ENCODE data around the gene KLHDC3. TPM values are rescaled to one million over a fixed set of nuclear protein-coding genes. Genes with fewer than 3 reads are reported as not detected.

The KLHDC3 gene
- total and polyA plus RNA-seq, 2 of the 13 experiments (the other 11 are each of a cell fraction or from before 2014, with no cell fraction given): 78.3 to 91.5 TPM

DNA sequence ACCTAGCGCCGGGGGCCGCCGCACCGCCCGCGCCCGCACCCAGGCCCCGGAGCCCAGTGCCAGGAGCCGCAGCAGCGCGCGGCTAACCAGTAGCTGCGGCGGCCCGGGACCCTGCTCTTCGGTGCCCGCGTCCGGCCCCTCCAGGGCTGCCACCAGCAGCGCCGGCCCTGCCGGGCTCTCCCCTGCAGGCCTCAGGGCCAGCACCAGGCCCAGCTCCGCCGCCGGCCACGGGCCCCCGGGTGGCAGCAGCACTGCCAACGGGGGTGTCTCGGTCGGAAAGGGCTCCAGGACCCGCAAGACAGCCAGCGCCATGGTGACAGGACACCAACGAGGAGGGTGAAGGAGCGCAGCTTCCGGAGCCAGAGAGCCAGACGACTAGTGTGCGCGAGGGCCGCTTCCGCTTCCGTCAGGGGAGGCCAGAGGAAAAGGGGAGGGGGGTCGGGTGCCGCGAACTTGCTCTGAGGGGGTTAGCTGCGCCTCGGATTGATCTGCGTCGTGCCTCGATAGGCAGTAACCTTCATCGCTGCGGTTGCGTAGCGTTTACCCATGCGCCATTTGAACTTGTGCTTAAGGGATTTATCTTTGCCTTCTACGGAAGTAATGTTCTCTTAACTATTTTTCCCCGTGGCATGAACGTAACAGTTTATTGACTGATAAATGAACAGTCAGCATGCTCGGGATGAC lies 35.1 kb upstream of the KLHDC3 start, which contains the start of gene PEX6 (continued):
- TF ChIP-seq, protein P1, sequence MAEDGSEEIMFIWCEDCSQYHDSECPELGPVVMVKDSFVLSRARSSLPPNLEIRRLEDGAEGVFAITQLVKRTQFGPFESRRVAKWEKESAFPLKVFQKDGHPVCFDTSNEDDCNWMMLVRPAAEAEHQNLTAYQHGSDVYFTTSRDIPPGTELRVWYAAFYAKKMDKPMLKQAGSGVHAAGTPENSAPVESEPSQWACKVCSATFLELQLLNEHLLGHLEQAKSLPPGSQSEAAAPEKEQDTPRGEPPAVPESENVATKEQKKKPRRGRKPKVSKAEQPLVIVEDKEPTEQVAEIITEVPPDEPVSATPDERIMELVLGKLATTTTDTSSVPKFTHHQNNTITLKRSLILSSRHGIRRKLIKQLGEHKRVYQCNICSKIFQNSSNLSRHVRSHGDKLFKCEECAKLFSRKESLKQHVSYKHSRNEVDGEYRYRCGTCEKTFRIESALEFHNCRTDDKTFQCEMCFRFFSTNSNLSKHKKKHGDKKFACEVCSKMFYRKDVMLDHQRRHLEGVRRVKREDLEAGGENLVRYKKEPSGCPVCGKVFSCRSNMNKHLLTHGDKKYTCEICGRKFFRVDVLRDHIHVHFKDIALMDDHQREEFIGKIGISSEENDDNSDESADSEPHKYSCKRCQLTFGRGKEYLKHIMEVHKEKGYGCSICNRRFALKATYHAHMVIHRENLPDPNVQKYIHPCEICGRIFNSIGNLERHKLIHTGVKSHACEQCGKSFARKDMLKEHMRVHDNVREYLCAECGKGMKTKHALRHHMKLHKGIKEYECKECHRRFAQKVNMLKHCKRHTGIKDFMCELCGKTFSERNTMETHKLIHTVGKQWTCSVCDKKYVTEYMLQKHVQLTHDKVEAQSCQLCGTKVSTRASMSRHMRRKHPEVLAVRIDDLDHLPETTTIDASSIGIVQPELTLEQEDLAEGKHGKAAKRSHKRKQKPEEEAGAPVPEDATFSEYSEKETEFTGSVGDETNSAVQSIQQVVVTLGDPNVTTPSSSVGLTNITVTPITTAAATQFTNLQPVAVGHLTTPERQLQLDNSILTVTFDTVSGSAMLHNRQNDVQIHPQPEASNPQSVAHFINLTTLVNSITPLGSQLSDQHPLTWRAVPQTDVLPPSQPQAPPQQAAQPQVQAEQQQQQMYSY (CRISPR knock-in tag; IDR thresholded peaks at IDR 0.05): no peak; the same call in 1 of the 2 replicates
- TF ChIP-seq ZNF282 (IDR thresholded peaks at IDR 0.05; ENCODE audit: partially characterized antibody) (no peak), ZNF816 (CRISPR knock-in tag; IDR thresholded peaks at IDR 0.05; ENCODE audit: borderline replicate concordance) (peak; percentile 90; the same call in 1 of the 2 replicates), MED8 (CRISPR knock-in tag; IDR thresholded peaks at IDR 0.05; ENCODE audit: insufficient replicate concordance) (no peak), EZH2 (conservative IDR thresholded peaks at IDR 0.05; ENCODE audit: low read depth, low read length) (no peak), NFE2L1 (CRISPR knock-in tag; IDR thresholded peaks at IDR 0.05; ENCODE audit: borderline replicate concordance) (no peak; the same call in 1 of the 2 replicates), BHLHE40 (IDR thresholded peaks at IDR 0.05; ENCODE audit: low read length) (peak; percentile 56), ZSCAN31 (CRISPR knock-in tag; IDR thresholded peaks at IDR 0.05; ENCODE audit: low read depth) (peak; percentile 63; the same call in 1 of the 2 replicates), MZF1 (CRISPR knock-in tag; IDR thresholded peaks at IDR 0.05; ENCODE audit: borderline replicate concordance) (no peak), ZNF572 (CRISPR knock-in tag; IDR thresholded peaks at IDR 0.05) (no peak; the same call in 1 of the 2 replicates), ZZZ3 (CRISPR knock-in tag; IDR thresholded peaks at IDR 0.05; ENCODE audit: borderline replicate concordance) (0 out of 2 replicates have a peak, but pooled peaks have one; percentile 41), SMAD1 (CRISPR knock-in tag; IDR thresholded peaks at IDR 0.05; ENCODE audit: borderline replicate concordance, low read depth) (peak; percentile 97; the same call in 1 of the 2 replicates), ZNF644 (CRISPR knock-in tag; IDR thresholded peaks at IDR 0.05; ENCODE audit: low read depth) (no peak; the same call in 1 of the 2 replicates), ESRRA (CRISPR knock-in tag; IDR thresholded peaks at IDR 0.05; ENCODE audit: low read depth) (no peak), GATAD2A (CRISPR knock-in tag; IDR thresholded peaks at IDR 0.05) (peak; percentile 81), ZNF317 (CRISPR knock-in tag; IDR thresholded peaks at IDR 0.05) (peak; percentile 87), ZSCAN22 (CRISPR knock-in tag; IDR thresholded peaks at IDR 0.05) (no peak), ZNF20 (CRISPR knock-in tag; IDR thresholded peaks at IDR 0.05) (no peak), ZFP62 (CRISPR knock-in tag; IDR thresholded peaks at IDR 0.05) (no peak), TMF1 (CRISPR knock-in tag; IDR thresholded peaks at IDR 0.05; ENCODE audit: low read depth) (no peak), ZNF225 (CRISPR knock-in tag; IDR thresholded peaks at IDR 0.05) (peak; percentile 74), ZNF468 (CRISPR knock-in tag; IDR thresholded peaks at IDR 0.05) (no peak), GLI4 (CRISPR knock-in tag; IDR thresholded peaks at IDR 0.05; ENCODE audit: borderline replicate concordance) (peak; percentile 88; the same call in 1 of the 2 replicates)
- TF ChIP-seq, protein P2, sequence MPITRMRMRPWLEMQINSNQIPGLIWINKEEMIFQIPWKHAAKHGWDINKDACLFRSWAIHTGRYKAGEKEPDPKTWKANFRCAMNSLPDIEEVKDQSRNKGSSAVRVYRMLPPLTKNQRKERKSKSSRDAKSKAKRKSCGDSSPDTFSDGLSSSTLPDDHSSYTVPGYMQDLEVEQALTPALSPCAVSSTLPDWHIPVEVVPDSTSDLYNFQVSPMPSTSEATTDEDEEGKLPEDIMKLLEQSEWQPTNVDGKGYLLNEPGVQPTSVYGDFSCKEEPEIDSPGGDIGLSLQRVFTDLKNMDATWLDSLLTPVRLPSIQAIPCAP (CRISPR knock-in tag; IDR thresholded peaks at IDR 0.05; ENCODE audit: low read depth): no peak
- TF ChIP-seq, protein P3, sequence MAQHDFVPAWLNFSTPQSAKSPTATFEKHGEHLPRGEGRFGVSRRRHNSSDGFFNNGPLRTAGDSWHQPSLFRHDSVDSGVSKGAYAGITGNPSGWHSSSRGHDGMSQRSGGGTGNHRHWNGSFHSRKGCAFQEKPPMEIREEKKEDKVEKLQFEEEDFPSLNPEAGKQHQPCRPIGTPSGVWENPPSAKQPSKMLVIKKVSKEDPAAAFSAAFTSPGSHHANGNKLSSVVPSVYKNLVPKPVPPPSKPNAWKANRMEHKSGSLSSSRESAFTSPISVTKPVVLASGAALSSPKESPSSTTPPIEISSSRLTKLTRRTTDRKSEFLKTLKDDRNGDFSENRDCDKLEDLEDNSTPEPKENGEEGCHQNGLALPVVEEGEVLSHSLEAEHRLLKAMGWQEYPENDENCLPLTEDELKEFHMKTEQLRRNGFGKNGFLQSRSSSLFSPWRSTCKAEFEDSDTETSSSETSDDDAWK (CRISPR knock-in tag; IDR thresholded peaks at IDR 0.05): no peak
